Cardiac muscle cell (in vitro differentiated cells and primary cell): ENCODE data around the gene SPHK1. TPM values are rescaled to one million over a fixed set of nuclear protein-coding genes. Genes with fewer than 3 reads are reported as not detected.

Source experiments
- DNase-seq, 2 donors: peaks; one replicate each; pipeline versions ENCODE4 v3.0.0 to v3.0.0-alpha.2; 2010 to 2017; ENCODE audit warnings: low read depth in 1 of 2, low spot score in 1 of 2
- H3K27ac ChIP-seq: fragments of 200-600 bp; sonication (generic); 2 replicates; pipeline ENCODE4 v1.5.1; 2016
- H3K27me3 ChIP-seq: fragments of 200-600 bp; sonication (generic); 2 replicates; pipeline ENCODE4 v1.6.0; 2016; ENCODE audit warnings: control low read depth
- H3K36me3 ChIP-seq: fragments of 200-600 bp; sonication (generic); 2 replicates; pipeline ENCODE4 v1.5.1; 2016; ENCODE audit warnings: control low read depth
- H3K4me1 ChIP-seq: fragments of 200-600 bp; sonication (generic); 2 replicates; pipeline ENCODE4 v1.8.1; 2017; ENCODE audit warnings: low read depth, mild to moderate bottlenecking, mixed run types
- H3K4me3 ChIP-seq: fragments of 200-600 bp; sonication (generic); 2 replicates; pipeline ENCODE4 v1.5.1; 2016; ENCODE audit warnings: mild to moderate bottlenecking
- H3K9me3 ChIP-seq: fragments of 200-600 bp; sonication (generic); 2 replicates; pipeline ENCODE4 v1.5.1; 2017; ENCODE audit warnings: low read depth, mild to moderate bottlenecking, control low read depth
- polyA plus RNA-seq: library from polyadenylated mRNA; unstranded; fragments of >200 nt; fragmentation: Nextera tagmentation; extraction: Ambion mirVana; gene quantifications from 2 replicates; pipeline ENCODE4 v1.2.1, GENCODE V29; 2016
- total RNA-seq: library from RNA; depleted of rRNA; stranded (reverse); fragments of >200 nt; gene quantifications from 2 replicates; pipeline ENCODE4 v1.2.3, GENCODE V29; 2016
- TF ChIP-seq, protein P1 (sequence below): IDR thresholded peaks from 2 replicates; pipeline ENCODE4 v1.5.1; 2012; ENCODE audit warnings: low read depth, mild to moderate bottlenecking, low read length

The SPHK1 gene
- total and polyA plus RNA-seq, 2 experiments from 2014 or later, result 14.3 to 24.3 TPM

DNA sequence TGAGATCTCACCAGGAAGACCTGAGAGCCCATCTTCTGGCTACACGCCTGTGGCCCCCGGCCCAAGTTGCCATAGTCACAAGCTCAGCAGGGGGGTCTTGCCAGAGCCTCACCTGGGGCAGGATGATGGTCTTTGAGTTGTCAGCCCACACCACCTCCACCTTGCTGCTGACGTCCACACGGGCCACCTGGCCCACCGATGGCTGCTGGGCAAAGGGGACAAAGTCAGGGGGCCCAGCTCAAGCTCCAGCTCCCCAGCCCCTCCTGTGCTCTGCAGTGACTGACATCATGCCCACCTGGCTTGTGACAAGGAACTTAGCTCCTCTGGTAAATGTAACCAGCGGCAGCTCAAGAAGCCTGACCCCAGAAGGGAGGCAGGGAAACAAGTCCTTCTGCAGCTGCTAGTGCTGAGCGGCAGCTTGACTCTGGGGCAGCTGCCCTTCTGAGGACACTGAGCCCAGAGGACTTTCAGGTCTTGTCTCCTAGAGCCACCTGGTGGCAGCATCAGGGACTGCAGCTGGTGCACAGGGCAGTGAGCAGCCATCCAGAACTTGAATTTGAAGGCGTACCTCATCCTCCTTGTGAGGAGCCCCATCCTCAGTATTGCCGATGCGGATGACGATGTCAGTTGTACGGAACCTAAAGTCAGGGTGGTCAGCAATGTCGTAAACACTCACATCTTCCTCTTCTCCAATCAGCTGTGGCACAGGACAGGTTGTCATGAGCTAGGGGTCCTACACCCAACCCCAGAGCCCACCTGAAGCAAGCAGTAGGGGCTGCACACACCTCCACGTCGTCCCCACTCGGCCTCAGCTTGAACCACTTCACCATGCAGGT lies 13.5 kb downstream of the SPHK1 start:
- TF ChIP-seq, protein P1, sequence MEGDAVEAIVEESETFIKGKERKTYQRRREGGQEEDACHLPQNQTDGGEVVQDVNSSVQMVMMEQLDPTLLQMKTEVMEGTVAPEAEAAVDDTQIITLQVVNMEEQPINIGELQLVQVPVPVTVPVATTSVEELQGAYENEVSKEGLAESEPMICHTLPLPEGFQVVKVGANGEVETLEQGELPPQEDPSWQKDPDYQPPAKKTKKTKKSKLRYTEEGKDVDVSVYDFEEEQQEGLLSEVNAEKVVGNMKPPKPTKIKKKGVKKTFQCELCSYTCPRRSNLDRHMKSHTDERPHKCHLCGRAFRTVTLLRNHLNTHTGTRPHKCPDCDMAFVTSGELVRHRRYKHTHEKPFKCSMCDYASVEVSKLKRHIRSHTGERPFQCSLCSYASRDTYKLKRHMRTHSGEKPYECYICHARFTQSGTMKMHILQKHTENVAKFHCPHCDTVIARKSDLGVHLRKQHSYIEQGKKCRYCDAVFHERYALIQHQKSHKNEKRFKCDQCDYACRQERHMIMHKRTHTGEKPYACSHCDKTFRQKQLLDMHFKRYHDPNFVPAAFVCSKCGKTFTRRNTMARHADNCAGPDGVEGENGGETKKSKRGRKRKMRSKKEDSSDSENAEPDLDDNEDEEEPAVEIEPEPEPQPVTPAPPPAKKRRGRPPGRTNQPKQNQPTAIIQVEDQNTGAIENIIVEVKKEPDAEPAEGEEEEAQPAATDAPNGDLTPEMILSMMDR, result peak; percentile 96
- peak; percentile 90 to 92 for DNase-seq
- Histone ChIP-seq H3K36me3 (peaks cover 62% of the 10 kb centered on the region), H3K27me3 (no peaks in the 10 kb centered on the region), H3K4me1 (peaks cover 4% of the 10 kb centered on the region), H3K4me3 (no peak overlapping the region), H3K27ac (no peak overlapping the region), H3K9me3 (no peaks in the 10 kb centered on the region)

DNA sequence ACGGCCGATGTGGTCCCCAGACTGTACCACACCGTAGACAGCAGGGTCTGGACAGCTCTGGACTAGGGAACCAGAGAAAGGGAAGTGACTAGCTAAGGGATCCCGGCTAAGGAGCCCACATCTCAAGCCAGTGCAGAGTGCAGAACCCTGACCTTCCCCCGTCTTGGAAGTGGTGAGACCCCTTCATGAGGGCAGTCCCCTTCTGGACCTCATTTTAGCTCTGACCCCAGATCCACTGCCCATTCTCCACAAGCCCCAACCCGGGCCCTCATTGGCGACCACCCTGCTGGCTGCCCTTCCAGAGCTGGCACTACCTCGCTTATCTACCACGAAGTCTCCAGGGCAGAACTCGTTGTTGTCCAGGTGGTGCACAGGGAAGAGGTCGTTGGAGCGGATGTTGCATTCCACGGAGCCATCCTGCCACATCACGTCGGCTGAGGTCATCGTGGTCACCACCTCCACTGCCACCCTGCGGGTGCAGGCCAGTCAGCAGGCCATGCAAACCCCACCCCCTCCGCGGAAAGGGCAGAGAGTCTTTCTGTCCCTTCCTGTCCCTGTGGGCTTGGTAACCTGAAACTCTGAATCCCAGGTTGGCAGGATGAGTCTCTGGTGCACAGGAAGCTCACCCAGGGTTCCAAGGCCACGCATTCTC lies 14.2 kb downstream of the SPHK1 start:
- H3K27me3 ChIP-seq, result no peaks in the 10 kb centered on the region
- H3K4me1 ChIP-seq, result peaks cover 4% of the 10 kb centered on the region
- H3K27ac ChIP-seq, result no peak overlapping the region
- DNase-seq, result no peak
- H3K4me3 ChIP-seq, result no peak overlapping the region
- peaks cover 58% of the 10 kb centered on the region for H3K36me3 ChIP-seq
- TF ChIP-seq, protein P1, result no peak
- H3K9me3 ChIP-seq, result no peaks in the 10 kb centered on the region

DNA sequence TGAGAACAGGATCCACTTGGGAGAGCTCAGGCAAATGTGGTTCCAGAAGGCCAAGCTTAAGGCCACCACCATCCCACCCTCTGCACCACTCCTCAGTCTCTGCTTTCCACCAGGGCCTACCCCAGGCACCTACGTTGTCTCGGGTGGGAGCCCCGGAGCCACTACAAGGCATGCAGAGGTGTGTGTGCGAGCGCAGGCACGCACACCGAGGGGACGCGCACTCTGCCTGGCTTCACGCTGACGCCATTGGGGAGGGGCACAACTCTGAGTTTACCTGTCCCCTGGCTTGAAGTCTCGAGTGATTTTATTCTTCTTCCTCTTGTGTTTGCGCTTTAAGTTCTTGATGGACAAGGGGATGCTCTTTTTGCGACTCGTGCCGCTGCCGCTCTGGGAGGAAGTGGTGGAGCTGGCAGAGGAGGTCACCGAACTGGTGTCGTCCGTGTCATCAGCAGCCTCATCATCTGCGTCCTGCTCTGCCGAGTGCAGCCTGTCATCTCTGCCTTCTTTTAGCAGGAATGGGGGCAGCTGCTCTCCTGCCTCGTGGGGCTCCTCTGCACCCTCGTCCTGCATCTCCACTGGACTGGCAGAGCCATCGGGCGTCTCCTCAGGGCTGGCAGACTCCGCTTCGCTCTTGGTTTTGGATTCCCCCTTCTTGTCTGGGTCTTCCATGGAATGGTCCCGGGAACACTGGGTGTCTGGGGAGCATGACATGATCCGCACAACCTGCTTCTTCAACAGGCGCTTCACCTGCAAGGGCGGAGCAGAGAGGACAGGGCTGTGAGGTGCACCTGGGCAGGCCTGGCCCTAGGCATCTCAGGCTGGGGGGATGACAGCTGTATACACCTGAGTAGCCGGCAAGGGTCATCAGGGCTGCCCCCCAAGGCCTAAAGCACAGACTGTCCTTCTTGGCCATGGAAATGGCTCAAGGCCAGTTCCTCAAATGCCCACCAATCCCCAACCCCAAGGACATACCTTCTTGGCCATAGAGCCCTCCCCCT lies 15.1 kb downstream of the SPHK1 start:
- Histone ChIP-seq H3K4me3 (no peak overlapping the region), H3K27ac (no peak overlapping the region), H3K36me3 (peaks cover 52% of the 10 kb centered on the region), H3K9me3 (no peaks in the 10 kb centered on the region), H3K27me3 (no peaks in the 10 kb centered on the region), H3K4me1 (peaks cover 4% of the 10 kb centered on the region)
- no peak for DNase-seq
- TF ChIP-seq, protein P1, result no peak

DNA sequence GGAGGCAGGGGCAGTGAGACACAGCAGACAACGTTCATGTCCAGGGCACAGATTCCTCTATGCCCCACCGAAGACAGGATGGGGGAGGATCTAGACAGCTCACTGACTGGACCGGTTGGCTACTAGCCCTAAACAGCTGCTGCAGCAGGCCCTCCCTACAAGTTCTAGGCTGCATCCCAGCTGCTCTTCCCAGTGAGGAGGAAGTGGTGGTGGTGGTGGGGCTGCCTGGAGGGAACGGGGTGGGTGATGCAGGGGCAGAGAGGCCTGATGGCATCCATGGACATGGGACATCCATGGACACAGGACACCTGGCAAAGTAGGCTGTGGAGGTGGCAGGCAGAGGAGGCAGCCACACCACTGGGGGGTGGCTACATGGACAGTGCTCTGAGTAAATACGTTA lies 18.3 kb downstream of the SPHK1 start:
- H3K4me3 ChIP-seq, result no peak overlapping the region
- H3K4me1 ChIP-seq, result peaks cover 21% of the 10 kb centered on the region
- H3K36me3 ChIP-seq, result peaks cover 31% of the 10 kb centered on the region
- H3K9me3 ChIP-seq, result no peaks in the 10 kb centered on the region
- DNase-seq, result peak in 1 of 2 donors; percentile 23
- TF ChIP-seq, protein P1, result no peak
- no peaks in the 10 kb centered on the region for H3K27me3 ChIP-seq
- peak overlapping the region; percentile 22 for H3K27ac ChIP-seq

DNA sequence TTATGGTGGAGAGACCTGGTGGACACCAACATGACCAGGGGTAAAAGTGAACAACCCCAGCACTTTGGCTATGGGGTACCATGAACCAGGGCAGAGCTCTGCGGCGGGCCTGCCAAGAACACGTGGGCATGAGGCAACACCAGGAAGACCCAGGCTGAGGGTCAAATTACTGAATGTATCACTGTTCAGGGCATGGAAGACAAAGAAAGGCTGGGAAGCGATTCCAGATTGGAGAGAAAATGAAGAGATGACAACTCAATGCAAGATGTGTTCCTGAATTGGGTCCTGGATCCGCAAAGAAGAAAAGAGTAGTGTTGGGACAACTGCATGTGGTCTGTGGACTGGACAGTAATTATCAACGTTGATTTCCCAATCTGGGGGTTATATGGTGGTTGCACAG lies 19.8 kb downstream of the SPHK1 start:
- TF ChIP-seq, protein P1, result no peak
- no peak overlapping the region for H3K27ac ChIP-seq
- no peaks in the 10 kb centered on the region for H3K27me3 ChIP-seq
- no peak for DNase-seq
- no peaks in the 10 kb centered on the region for H3K9me3 ChIP-seq
- peaks cover 19% of the 10 kb centered on the region for H3K36me3 ChIP-seq
- H3K4me3 ChIP-seq, result no peak overlapping the region
- H3K4me1 ChIP-seq, result peaks cover 26% of the 10 kb centered on the region
